Activated naive CD4-positive, alpha-beta T cell treated with Interleukin-2 at 50 U/mL for 16 hours (primary cell): ENCODE measurements around the gene MOV10.

Experiments used
- DNase-seq: peaks from one replicate; pipeline ENCODE4 v3.0.0-alpha.2; 2020

MOV10 gene

DNA sequence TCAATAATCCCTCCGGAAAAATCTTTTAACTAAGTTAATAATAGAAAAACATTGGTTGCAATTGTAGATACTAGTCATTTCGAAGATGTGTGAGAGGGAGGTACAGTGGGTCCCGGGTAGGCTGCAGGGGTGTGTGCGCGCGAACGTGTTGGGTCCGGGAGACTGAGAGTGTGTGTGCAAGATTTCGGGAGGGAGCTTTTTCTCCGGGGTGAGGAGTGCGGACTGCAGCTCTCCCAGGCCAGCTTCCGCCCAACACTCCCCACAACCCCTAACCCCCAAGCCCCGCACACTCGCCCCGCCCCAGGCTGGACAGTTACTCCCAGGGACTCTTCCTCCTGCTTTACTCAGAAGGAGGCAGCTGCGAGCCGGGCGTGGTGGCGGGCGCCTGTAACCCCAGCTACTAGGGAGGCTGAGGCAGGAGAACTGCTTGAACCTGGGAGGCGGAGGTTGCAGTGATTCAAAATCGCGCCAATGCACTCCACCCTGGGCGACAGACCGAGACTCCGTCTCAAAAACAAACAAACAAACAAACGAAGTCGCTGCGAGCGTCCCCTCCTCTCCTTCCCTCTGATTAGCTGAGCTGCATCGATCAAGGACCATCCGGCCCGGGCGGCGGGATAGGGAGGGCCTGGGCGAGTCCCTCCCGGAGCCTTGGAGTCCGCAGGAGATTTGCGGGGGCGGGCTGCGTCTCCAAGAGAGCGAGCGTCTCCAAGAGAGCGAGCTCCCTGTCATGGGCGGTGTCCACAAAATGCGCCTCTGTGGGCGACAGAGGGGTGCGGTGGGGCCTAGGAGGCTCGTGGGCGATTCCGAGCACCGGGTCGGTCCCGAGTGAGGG, 68.9 kb downstream of the MOV10 start:
- DNase-seq = no peak

DNA sequence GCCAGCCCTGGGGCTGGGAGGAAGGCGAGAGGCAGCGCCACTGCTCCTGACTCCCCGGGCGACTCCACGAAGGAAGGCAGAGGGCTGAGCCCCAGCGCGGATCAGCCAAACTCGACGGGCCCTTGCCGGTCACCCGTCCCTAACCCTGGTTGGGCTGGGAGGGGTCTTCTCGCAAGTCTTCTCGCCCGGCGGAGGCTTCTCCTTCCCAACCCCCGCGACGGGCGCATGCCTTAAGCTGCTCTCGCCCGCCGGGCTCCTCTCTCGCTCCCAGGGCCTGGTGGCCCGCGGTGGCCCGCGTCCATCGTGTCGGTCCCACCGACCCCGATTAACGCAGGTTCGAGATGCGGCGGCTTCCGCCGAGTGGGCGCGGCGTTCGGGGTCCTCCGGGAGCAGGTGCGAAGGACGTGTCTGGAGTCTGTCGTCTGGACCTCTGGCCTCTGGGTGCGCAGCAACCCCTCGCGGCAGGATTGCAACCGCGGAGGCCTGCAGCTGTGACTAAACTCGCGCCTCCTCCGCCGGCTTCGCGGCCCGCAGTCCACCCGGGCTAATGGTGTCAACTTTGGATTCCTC, 69.6 kb downstream of the MOV10 start:
- no peak for DNase-seq

DNA sequence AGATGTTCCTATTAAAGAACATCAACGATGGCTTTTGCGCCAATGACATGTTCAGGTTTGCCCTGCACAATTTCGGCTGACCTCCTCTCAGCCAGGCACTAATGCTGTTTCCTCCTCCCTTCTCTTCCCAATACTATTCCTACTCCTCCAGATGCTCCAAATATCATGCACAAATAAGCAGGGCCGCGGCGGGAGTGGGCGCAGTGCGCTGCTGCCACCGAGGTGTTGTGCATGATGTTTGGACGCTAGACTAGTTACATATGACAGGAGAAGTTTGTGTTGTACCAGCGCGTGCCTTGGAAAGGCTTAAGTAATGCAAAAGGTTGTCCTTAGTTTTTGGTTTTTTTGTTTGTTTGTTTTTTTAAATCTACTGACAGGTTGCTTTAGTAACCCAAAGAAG, 73.9 kb downstream of the MOV10 start:
- no peak for DNase-seq
